ENCODE data around the gene GALNT16.

Gene GALNT16

GRCh38 chr14:69370061-69370460, 110.1 kb downstream of the GALNT16 start:
- TF ChIP-seq CTCF (IDR thresholded peaks at IDR 0.05; ENCODE audit: low read length) (no peak), EZH2phosphoT487 (IDR thresholded peaks at IDR 0.05; ENCODE audit: low read length) (no peak), EZH2 (optimal IDR thresholded peaks at IDR 0.05; ENCODE audit: low read depth, low read length) (no peak)
- H3K4me1 ChIP-seq (ENCODE audit: low read length), result no peaks in the 10 kb centered on the region
- H3K4me3 ChIP-seq (ENCODE audit: low read length), result no peak overlapping the region
- no peak overlapping the region for H3K4me2 ChIP-seq (ENCODE audit: low read depth, low read length)
- no peaks in the 10 kb centered on the region for H3K9me3 ChIP-seq (replicated peaks; ENCODE audit: insufficient read depth, low read length)
- no peaks in the 10 kb centered on the region for H3K79me2 ChIP-seq (ENCODE audit: low read length)
- H3K9ac ChIP-seq (ENCODE audit: low read length), result no peak overlapping the region
- H3K9me2 ChIP-seq (replicated peaks; ENCODE audit: insufficient read depth, low read length), result no peaks in the 10 kb centered on the region
- no peak for DNase-seq
- no peaks in the 10 kb centered on the region for H3K36me3 ChIP-seq (replicated peaks; ENCODE audit: insufficient read depth, low read length)
- no peaks in the 10 kb centered on the region for H4K20me1 ChIP-seq (ENCODE audit: insufficient read depth, low read length)
- no peaks in the 10 kb centered on the region for H3K27me3 ChIP-seq (replicated peaks; ENCODE audit: insufficient read depth, low read length)
- no peak overlapping the region for H2AFZ ChIP-seq (ENCODE audit: low read length)
- H3K27ac ChIP-seq (ENCODE audit: low read length), result no peak overlapping the region
- no peaks in the 10 kb centered on the region for H3F3A ChIP-seq (ENCODE audit: insufficient read depth, low read length)

GRCh38 chr14:69372146-69372545, 112.2 kb downstream of the GALNT16 start:
- H3K9ac ChIP-seq (ENCODE audit: low read length), result no peak overlapping the region
- no peaks in the 10 kb centered on the region for H3K9me2 ChIP-seq (replicated peaks; ENCODE audit: insufficient read depth, low read length)
- no peaks in the 10 kb centered on the region for H3K79me2 ChIP-seq (ENCODE audit: low read length)
- DNase-seq, result no peak
- no peaks in the 10 kb centered on the region for H3K9me3 ChIP-seq (replicated peaks; ENCODE audit: insufficient read depth, low read length)
- H3F3A ChIP-seq (ENCODE audit: insufficient read depth, low read length), result no peaks in the 10 kb centered on the region
- H3K4me1 ChIP-seq (ENCODE audit: low read length), result no peaks in the 10 kb centered on the region
- no peaks in the 10 kb centered on the region for H3K27me3 ChIP-seq (replicated peaks; ENCODE audit: insufficient read depth, low read length)
- no peak overlapping the region for H3K4me3 ChIP-seq (ENCODE audit: low read length)
- no peaks in the 10 kb centered on the region for H4K20me1 ChIP-seq (ENCODE audit: insufficient read depth, low read length)
- H2AFZ ChIP-seq (ENCODE audit: low read length), result no peak overlapping the region
- no peak overlapping the region for H3K4me2 ChIP-seq (ENCODE audit: low read depth, low read length)
- TF ChIP-seq EZH2phosphoT487 (IDR thresholded peaks at IDR 0.05; ENCODE audit: low read length) (no peak), CTCF (IDR thresholded peaks at IDR 0.05; ENCODE audit: low read length) (no peak), EZH2 (optimal IDR thresholded peaks at IDR 0.05; ENCODE audit: low read depth, low read length) (no peak)
- no peak overlapping the region for H3K27ac ChIP-seq (ENCODE audit: low read length)
- H3K36me3 ChIP-seq (replicated peaks; ENCODE audit: insufficient read depth, low read length), result no peaks in the 10 kb centered on the region

GRCh38 chr14:69373104-69373503, 113.1 kb downstream of the GALNT16 start:
- no peak overlapping the region for H3K4me2 ChIP-seq (ENCODE audit: low read depth, low read length)
- no peak overlapping the region for H3K4me3 ChIP-seq (ENCODE audit: low read length)
- H3K9ac ChIP-seq (ENCODE audit: low read length), result no peak overlapping the region
- no peaks in the 10 kb centered on the region for H3K9me2 ChIP-seq (replicated peaks; ENCODE audit: insufficient read depth, low read length)
- no peaks in the 10 kb centered on the region for H3K4me1 ChIP-seq (ENCODE audit: low read length)
- no peaks in the 10 kb centered on the region for H4K20me1 ChIP-seq (ENCODE audit: insufficient read depth, low read length)
- no peak overlapping the region for H2AFZ ChIP-seq (ENCODE audit: low read length)
- no peak overlapping the region for H3K27ac ChIP-seq (ENCODE audit: low read length)
- H3K36me3 ChIP-seq (replicated peaks; ENCODE audit: insufficient read depth, low read length), result no peaks in the 10 kb centered on the region
- H3F3A ChIP-seq (ENCODE audit: insufficient read depth, low read length), result no peaks in the 10 kb centered on the region
- no peaks in the 10 kb centered on the region for H3K9me3 ChIP-seq (replicated peaks; ENCODE audit: insufficient read depth, low read length)
- no peaks in the 10 kb centered on the region for H3K27me3 ChIP-seq (replicated peaks; ENCODE audit: insufficient read depth, low read length)
- TF ChIP-seq EZH2 (optimal IDR thresholded peaks at IDR 0.05; ENCODE audit: low read depth, low read length) (no peak), CTCF (IDR thresholded peaks at IDR 0.05; ENCODE audit: low read length) (no peak), EZH2phosphoT487 (IDR thresholded peaks at IDR 0.05; ENCODE audit: low read length) (no peak)
- no peak for DNase-seq
- H3K79me2 ChIP-seq (ENCODE audit: low read length), result no peaks in the 10 kb centered on the region

Measured in MM.1S (cell line).